Measurements from ENCODE around the gene PPME1. TPM values are rescaled to one million over a fixed set of nuclear protein-coding genes. Genes with fewer than 3 reads are reported as not detected.

Gene PPME1
- total RNA-seq, 1 donor from 2014 or later: 29.2 TPM

DNA sequence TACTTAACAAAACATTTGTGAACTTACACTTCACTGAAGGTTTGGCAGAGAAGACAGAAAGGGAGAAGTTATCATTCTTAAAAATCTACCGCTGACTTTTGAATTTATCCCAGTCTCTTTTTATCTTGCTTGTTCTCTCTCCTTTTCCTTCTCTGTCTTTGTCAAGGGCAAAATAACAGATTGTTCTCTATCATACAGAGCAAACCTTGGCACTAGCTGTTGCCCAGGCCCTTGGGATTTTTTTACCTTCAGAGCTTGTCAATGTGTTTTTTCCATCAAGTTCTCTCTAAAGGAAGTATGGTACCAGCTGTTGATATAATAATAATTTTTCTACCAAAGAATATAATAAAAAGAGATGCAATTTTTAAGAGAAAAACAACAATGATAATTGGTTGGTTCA, 67.2 kb downstream of the PPME1 start:
- Histone ChIP-seq H3K36me3 (peaks cover 0 to 40% of the 10 kb centered on the region in 2 donors), H3K27ac (no peak overlapping the region), H3K4me1 (no peaks in the 10 kb centered on the region), H3K9me3 (no peaks in the 10 kb centered on the region), H3K4me3 (no peak overlapping the region), H3K27me3 (no peaks in the 10 kb centered on the region)
- intact Hi-C loops (cut with DNase I): no loop called here
- DNase-seq (ENCODE audit: extremely low spot score in 2 of 2): no peak
- no peak for TF ChIP-seq POLR2A (IDR thresholded peaks at IDR 0.05)
- TF ChIP-seq, protein P1, sequence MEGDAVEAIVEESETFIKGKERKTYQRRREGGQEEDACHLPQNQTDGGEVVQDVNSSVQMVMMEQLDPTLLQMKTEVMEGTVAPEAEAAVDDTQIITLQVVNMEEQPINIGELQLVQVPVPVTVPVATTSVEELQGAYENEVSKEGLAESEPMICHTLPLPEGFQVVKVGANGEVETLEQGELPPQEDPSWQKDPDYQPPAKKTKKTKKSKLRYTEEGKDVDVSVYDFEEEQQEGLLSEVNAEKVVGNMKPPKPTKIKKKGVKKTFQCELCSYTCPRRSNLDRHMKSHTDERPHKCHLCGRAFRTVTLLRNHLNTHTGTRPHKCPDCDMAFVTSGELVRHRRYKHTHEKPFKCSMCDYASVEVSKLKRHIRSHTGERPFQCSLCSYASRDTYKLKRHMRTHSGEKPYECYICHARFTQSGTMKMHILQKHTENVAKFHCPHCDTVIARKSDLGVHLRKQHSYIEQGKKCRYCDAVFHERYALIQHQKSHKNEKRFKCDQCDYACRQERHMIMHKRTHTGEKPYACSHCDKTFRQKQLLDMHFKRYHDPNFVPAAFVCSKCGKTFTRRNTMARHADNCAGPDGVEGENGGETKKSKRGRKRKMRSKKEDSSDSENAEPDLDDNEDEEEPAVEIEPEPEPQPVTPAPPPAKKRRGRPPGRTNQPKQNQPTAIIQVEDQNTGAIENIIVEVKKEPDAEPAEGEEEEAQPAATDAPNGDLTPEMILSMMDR (IDR thresholded peaks at IDR 0.05): no peak
- no peak for TF ChIP-seq POLR2AphosphoS5 (IDR thresholded peaks at IDR 0.05; ENCODE audit: insufficient read depth in 1 of 2, low read depth in 1 of 2)

DNA sequence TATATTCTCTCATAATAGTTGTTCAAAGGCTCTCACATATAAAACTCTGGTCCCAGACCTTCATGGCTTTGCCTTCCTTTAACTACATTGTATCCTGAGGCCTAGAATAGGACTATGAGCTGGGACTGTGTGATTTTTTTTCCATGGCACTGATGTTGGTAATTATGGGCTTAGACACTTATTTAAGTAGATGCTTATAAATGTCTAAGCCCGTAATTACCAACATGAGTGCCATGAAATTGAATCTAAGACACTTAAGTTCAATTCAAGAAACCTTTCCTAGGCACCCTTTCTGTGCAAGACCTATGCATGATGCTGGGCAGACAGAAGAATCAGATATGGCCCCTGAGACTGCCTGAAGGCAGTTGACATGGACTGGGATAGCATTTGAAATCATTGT, 77.4 kb downstream of the PPME1 start:
- no peaks in the 10 kb centered on the region for H3K9me3 ChIP-seq
- H3K36me3 ChIP-seq: peaks cover 0 to 37% of the 10 kb centered on the region in 2 donors
- no peaks in the 10 kb centered on the region for H3K27me3 ChIP-seq

DNA sequence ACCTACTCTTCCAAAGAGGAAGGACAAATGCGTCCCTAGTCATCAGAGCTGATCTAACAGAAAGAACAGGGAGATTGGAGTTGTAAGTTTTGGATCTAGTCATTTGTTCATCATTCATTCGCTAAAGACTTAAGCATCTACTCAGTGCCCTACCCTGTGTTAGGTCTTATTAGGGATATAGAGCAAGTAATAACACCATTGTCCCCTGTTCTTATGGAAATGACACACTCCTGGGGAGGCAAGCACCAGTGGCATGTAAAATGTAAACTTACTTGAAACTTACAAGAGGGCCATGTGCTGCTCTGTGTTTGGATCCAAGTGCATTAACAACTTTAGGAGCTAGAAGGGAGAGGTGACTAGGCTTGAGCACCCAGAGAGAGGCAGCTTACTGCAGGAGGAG, 78.4 kb downstream of the PPME1 start:
- Histone ChIP-seq H3K27ac (no peak overlapping the region), H3K36me3 (peaks cover 0 to 46% of the 10 kb centered on the region in 2 donors), H3K27me3 (no peaks in the 10 kb centered on the region), H3K4me1 (no peaks in the 10 kb centered on the region), H3K9me3 (no peaks in the 10 kb centered on the region), H3K4me3 (no peak overlapping the region)
- TF ChIP-seq POLR2AphosphoS5 (IDR thresholded peaks at IDR 0.05; ENCODE audit: insufficient read depth in 1 of 2, low read depth in 1 of 2): no peak
- no peak for TF ChIP-seq POLR2A (IDR thresholded peaks at IDR 0.05)
- TF ChIP-seq, protein P1 (IDR thresholded peaks at IDR 0.05): no peak
- intact Hi-C loops (cut with DNase I): loop anchor here (10.0 kb wide), 1 partner anchor 485 kb away; the partner anchor contains the start of gene CHRDL2
- DNase-seq (ENCODE audit: extremely low spot score in 2 of 2): no peak

More for the DNA sequence above, 77.4 kb downstream of the PPME1 start:
- TF ChIP-seq POLR2A (IDR thresholded peaks at IDR 0.05): no peak
- no peak for TF ChIP-seq POLR2AphosphoS5 (IDR thresholded peaks at IDR 0.05; ENCODE audit: insufficient read depth in 1 of 2, low read depth in 1 of 2)
- TF ChIP-seq, protein P1 (IDR thresholded peaks at IDR 0.05): no peak
- H3K27ac ChIP-seq: no peak overlapping the region
- H3K4me1 ChIP-seq: no peaks in the 10 kb centered on the region
- H3K4me3 ChIP-seq: no peak overlapping the region
- no peak for DNase-seq (ENCODE audit: extremely low spot score in 2 of 2)
- intact Hi-C loops (cut with DNase I): loop anchor here (10.0 kb wide), 1 partner anchor 486 kb away; the partner anchor contains the start of gene CHRDL2

DNA sequence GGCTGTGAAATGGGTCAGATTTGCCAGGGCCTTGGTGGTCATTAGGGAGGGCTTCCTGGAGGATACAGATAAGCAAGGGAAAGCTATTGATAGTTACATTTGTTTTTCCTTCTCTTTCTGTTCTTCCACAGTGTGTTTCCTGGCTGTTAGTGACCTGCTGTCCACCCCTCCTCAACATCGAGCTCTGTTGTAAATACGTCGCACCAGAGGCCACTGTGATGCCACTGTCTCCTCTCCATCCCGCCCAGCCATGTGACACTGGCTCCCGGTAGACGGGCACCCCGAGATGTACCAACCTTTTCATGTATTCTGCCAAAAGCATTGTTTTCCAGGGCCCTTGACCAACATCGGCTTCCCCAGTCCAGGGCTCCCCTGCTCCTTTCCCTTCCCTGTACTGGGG, 82.3 kb downstream of the PPME1 start:
- Histone ChIP-seq H3K4me1 (peaks cover 12% of the 10 kb centered on the region), H3K9me3 (no peaks in the 10 kb centered on the region), H3K36me3 (peaks cover 0 to 31% of the 10 kb centered on the region in 2 donors), H3K27me3 (no peaks in the 10 kb centered on the region), H3K27ac (no peak overlapping the region), H3K4me3 (no peak overlapping the region)
- no peak for TF ChIP-seq POLR2AphosphoS5 (IDR thresholded peaks at IDR 0.05; ENCODE audit: insufficient read depth in 1 of 2, low read depth in 1 of 2)
- TF ChIP-seq POLR2A (IDR thresholded peaks at IDR 0.05): no peak
- TF ChIP-seq, protein P1 (IDR thresholded peaks at IDR 0.05): no peak
- intact Hi-C loops (cut with DNase I): loop anchor here (10.0 kb wide), 1 partner anchor 321 kb away; no protein-coding TSS in a partner anchor
- DNase-seq (ENCODE audit: extremely low spot score in 2 of 2): no peak

DNA sequence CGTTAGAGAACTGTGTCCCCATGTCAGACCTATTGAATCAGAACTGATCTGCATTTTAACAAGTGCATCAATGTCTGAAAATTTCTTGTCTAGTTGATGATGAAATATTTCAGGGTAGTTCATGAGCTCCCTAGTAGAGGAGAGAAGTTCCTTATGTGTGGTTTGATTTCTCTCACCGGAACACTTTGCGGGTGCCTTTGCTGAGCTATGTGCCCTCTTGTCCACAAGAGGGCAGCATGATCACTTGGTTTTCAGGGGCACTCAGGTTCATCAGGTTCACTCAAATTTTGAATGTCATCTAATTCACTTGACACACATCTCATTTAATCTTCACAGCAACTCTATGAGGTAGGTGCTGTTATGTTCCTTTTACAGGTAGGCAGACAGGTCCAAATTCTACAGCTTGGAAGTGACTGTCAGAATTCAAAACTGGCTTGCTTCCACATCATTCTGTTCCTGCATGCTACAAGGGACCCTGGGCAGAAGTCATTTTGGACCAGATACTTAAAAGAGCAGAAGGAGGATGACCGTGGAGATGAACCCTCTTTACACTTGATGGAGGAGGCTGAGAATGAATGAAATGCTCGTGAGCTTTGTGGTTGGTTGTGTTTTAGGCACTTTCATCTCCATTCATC, 84.8 kb downstream of the PPME1 start:
- peaks cover 0 to 26% of the 10 kb centered on the region in 2 donors for H3K36me3 ChIP-seq
- no peak overlapping the region for H3K27ac ChIP-seq
- H3K9me3 ChIP-seq: no peaks in the 10 kb centered on the region
- H3K4me1 ChIP-seq: peaks cover 15% of the 10 kb centered on the region
- no peaks in the 10 kb centered on the region for H3K27me3 ChIP-seq
- TF ChIP-seq POLR2AphosphoS5 (IDR thresholded peaks at IDR 0.05; ENCODE audit: insufficient read depth in 1 of 2, low read depth in 1 of 2): no peak
- TF ChIP-seq, protein P1 (IDR thresholded peaks at IDR 0.05): peak; percentile 67 to 92 (median 76)
- intact Hi-C loops (cut with DNase I): loop anchor here (5.0 to 10.0 kb wide), 2 partner anchors 191 to 319 kb away; no protein-coding TSS in a partner anchor
- H3K4me3 ChIP-seq: no peak overlapping the region
- DNase-seq (ENCODE audit: extremely low spot score in 2 of 2): no peak

Data from vagina (tissue), 2 donors.